K562 (cell line): Measurements from ENCODE around the gene KCNJ9. TPM values are rescaled to one million over a fixed set of nuclear protein-coding genes. Genes with fewer than 3 reads are reported as not detected.

Source experiments
- CBX2 ChIP-seq: fragments of 200-600 bp; sonication (generic); IDR thresholded peaks from one replicate; pipeline ENCODE4 v1.6.1; 2012; ENCODE audit warnings: mild to moderate bottlenecking, low read length, inconsistent platforms; ENCODE audit not compliant: insufficient read depth, poor library complexity, severe bottlenecking
- DIDO1 ChIP-seq: fragments of 450-650 bp; IDR thresholded peaks from 2 replicates; pipeline ENCODE4 v1.6.1; 2016; ENCODE audit warnings: low read depth, missing biosample characterization, missing genetic modification characterization
- GTF2F1 ChIP-seq: IDR thresholded peaks from 2 replicates; pipeline ENCODE4 v1.6.1; 2011; ENCODE audit warnings: low read depth, low read length, improper control_type of control experiment
- MYC ChIP-seq, 2 experiments: fragments of 250-450 bp in 1 of 2; sonication (Bioruptor Pico) in 1 of 2; IDR thresholded peaks; 2 replicates each; pipeline versions ENCODE4 v1.5.1 to v1.6.1; 2012 to 2021; ENCODE audit warnings: low read depth in 2 of 2, borderline replicate concordance in 1 of 2, improper control_type of control experiment in 1 of 2, low read length in 1 of 2, mild to moderate bottlenecking in 1 of 2, moderate library complexity in 1 of 2
- NFE2 ChIP-seq: IDR thresholded peaks from 2 replicates; pipeline ENCODE4 v1.6.1; 2014; ENCODE audit warnings: antibody characterized with exemption, low read depth
- NFRKB ChIP-seq: fragments of 450-650 bp; IDR thresholded peaks from 2 replicates; pipeline ENCODE4 v1.6.1; 2016; ENCODE audit warnings: low read depth
- POLR2H ChIP-seq: IDR thresholded peaks from 2 replicates; pipeline ENCODE4 v1.6.1; 2016; ENCODE audit warnings: missing genetic modification characterization, low read depth, mild to moderate bottlenecking, control low read depth, missing compliant biosample characterization, moderate library complexity
- SFPQ ChIP-seq: fragments of 200-400 bp; formaldehyde crosslinking; IDR thresholded peaks from 2 replicates; pipeline ENCODE4 v1.6.1; 2017; ENCODE audit warnings: mild to moderate bottlenecking, low read depth, low read length, moderate library complexity
- SMAD3 ChIP-seq: fragments of 450-650 bp; formaldehyde crosslinking; conservative IDR thresholded peaks from 2 replicates; pipeline ENCODE4 v1.4.0; 2020; ENCODE audit warnings: mild to moderate bottlenecking
- SNAPC5 ChIP-seq: fragments of 250-450 bp; sonication (Bioruptor Pico); IDR thresholded peaks from 2 replicates; pipeline ENCODE4 v1.8.0; 2021; ENCODE audit warnings: moderate library complexity, mild to moderate bottlenecking, inconsistent platforms
- ZNF584 ChIP-seq: fragments of 200-800 bp; sonication (Bioruptor generic); IDR thresholded peaks from 2 replicates; pipeline ENCODE4 v1.6.1; 2016; ENCODE audit warnings: low read depth, mild to moderate bottlenecking, missing genetic modification characterization, missing compliant biosample characterization
- ZNF740 ChIP-seq, 3 experiments: fragments of 200-800 bp in 1 of 3; sonication (Bioruptor generic) in 1 of 3; sonication (generic) in 1 of 3; formaldehyde crosslinking in 1 of 3; IDR thresholded peaks; 2 replicates each; pipeline versions ENCODE4 v1.6.1 to v1.8.0; 2016 to 2022; ENCODE audit warnings: mild to moderate bottlenecking in 2 of 3, missing compliant biosample characterization in 2 of 3, missing genetic modification characterization in 2 of 3, missing genetic modification reagents in 1 of 3
- ZNF764 ChIP-seq: fragments of 250-450 bp; sonication (Bioruptor Pico); IDR thresholded peaks from 2 replicates; pipeline ENCODE4 v1.4.0; 2020; ENCODE audit warnings: low read depth, mild to moderate bottlenecking, moderate library complexity
- polyA plus RNA-seq, 8 experiments: library from polyadenylated mRNA; depleted of rRNA in 4 of 8; stranded (reverse) in 5 of 8; unstranded in 3 of 8; fragments of >200 nt; fragmentation: Nextera tagmentation in 2 of 8; fragmentation: Illumina TruSeq in 1 of 8; extraction: Ambion mirVana in 2 of 8; extraction: Trizol in 1 of 8; gene quantifications; 2 replicates each; pipeline versions ENCODE4 v1.2.1 to v1.2.3, GENCODE V29; 2011 to 2014; ENCODE audit warnings: inconsistent platforms in 1 of 8, missing spikeins in 1 of 8
- total RNA-seq, 7 experiments: library from RNA; depleted of rRNA in 6 of 7; stranded (reverse); fragments of >200 nt in 6 of 7; fragmentation: Illumina TruSeq in 2 of 7; extraction: Trizol in 2 of 7; gene quantifications; 2 replicates each; pipeline versions ENCODE4 v1.2.1 to v1.2.3, GENCODE V29; 2011 to 2021; ENCODE audit warnings: low replicate concordance in 1 of 7
- TF ChIP-seq, protein P1 (sequence below): fragments of 450-650 bp; IDR thresholded peaks from 2 replicates; pipeline ENCODE4 v1.6.1; 2016; ENCODE audit warnings: antibody characterized with exemption
- TF ChIP-seq, protein P2 (sequence below): fragments of 200-800 bp; sonication (Bioruptor generic); IDR thresholded peaks from 2 replicates; pipeline ENCODE4 v1.6.1; 2016; ENCODE audit warnings: missing genetic modification characterization, missing compliant biosample characterization

KCNJ9 gene
- total and polyA plus RNA-seq, 9 of the 15 experiments (the other 6 are each of a cell fraction or from before 2014, with no cell fraction given) = not detected

- TF ChIP-seq SFPQ (no peak), NFRKB (no peak), ZNF584 (CRISPR knock-in tag) (no peak), ZNF764 (no peak), MYC (IDR thresholded peaks at IDR 0.05; ENCODE audit: low read depth, low read length) (peak; percentile 31; the same call in 1 of the 2 replicates), MYC (CRISPR knock-in tag; IDR thresholded peaks at IDR 0.05; ENCODE audit: borderline replicate concordance, low read depth) (no peak), POLR2H (tag) (no peak), NFE2 (no peak), SNAPC5 (CRISPR knock-in tag) (no peak), CBX2 (no peak), ZNF740 (CRISPR knock-in tag; IDR thresholded peaks at IDR 0.05) (no peak), ZNF740 (tag; IDR thresholded peaks at IDR 0.05) (no peak), SMAD3 (CRISPR knock-in tag) (no peak), GTF2F1 (no peak), DIDO1 (0 out of 2 replicates have a peak, but pooled peaks have one; percentile 17)
- TF ChIP-seq, protein P1, sequence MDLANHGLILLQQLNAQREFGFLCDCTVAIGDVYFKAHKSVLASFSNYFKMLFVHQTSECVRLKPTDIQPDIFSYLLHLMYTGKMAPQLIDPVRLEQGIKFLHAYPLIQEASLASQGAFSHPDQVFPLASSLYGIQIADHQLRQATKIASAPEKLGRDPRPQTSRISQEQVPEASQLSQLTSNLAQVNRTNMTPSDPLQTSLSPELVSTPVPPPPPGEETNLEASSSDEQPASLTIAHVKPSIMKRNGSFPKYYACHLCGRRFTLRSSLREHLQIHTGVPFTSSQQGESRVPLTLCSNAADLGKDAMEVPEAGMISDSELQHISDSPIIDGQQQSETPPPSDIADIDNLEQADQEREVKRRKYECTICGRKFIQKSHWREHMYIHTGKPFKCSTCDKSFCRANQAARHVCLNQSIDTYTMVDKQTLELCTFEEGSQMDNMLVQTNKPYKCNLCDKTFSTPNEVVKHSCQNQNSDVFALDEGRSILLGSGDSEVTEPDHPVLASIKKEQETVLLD = no peak
- TF ChIP-seq, protein P2, sequence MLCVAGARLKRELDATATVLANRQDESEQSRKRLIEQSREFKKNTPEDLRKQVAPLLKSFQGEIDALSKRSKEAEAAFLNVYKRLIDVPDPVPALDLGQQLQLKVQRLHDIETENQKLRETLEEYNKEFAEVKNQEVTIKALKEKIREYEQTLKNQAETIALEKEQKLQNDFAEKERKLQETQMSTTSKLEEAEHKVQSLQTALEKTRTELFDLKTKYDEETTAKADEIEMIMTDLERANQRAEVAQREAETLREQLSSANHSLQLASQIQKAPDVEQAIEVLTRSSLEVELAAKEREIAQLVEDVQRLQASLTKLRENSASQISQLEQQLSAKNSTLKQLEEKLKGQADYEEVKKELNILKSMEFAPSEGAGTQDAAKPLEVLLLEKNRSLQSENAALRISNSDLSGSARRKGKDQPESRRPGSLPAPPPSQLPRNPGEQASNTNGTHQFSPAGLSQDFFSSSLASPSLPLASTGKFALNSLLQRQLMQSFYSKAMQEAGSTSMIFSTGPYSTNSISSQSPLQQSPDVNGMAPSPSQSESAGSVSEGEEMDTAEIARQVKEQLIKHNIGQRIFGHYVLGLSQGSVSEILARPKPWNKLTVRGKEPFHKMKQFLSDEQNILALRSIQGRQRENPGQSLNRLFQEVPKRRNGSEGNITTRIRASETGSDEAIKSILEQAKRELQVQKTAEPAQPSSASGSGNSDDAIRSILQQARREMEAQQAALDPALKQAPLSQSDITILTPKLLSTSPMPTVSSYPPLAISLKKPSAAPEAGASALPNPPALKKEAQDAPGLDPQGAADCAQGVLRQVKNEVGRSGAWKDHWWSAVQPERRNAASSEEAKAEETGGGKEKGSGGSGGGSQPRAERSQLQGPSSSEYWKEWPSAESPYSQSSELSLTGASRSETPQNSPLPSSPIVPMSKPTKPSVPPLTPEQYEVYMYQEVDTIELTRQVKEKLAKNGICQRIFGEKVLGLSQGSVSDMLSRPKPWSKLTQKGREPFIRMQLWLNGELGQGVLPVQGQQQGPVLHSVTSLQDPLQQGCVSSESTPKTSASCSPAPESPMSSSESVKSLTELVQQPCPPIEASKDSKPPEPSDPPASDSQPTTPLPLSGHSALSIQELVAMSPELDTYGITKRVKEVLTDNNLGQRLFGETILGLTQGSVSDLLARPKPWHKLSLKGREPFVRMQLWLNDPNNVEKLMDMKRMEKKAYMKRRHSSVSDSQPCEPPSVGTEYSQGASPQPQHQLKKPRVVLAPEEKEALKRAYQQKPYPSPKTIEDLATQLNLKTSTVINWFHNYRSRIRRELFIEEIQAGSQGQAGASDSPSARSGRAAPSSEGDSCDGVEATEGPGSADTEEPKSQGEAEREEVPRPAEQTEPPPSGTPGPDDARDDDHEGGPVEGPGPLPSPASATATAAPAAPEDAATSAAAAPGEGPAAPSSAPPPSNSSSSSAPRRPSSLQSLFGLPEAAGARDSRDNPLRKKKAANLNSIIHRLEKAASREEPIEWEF (CRISPR knock-in tag) = no peak
Measured at GRCh38 chr1:160085686-160086455, 4.5 kb downstream of the KCNJ9 start (continued).
